Measurements from ENCODE around the gene ZNF780A.

DNA sequence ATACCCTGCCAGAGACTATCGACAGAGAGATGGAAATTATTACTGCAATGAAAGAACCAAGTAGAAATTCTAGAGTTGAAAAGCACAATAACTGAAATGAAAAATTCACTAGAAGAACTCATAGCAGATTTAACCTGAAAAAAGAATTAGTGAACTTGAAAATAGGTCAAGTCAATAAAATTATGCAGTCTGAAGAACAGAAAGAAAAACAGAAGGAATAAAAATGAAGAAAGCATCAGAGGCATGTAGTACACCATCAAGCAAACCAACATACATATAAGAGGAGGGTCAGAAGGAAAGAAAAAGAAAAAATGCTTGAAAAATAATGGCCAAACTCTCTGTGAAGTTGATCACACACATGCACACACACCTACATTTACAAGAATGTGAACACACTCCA lies 31.1 kb downstream of the ZNF780A start:
- TF ChIP-seq, protein P1, sequence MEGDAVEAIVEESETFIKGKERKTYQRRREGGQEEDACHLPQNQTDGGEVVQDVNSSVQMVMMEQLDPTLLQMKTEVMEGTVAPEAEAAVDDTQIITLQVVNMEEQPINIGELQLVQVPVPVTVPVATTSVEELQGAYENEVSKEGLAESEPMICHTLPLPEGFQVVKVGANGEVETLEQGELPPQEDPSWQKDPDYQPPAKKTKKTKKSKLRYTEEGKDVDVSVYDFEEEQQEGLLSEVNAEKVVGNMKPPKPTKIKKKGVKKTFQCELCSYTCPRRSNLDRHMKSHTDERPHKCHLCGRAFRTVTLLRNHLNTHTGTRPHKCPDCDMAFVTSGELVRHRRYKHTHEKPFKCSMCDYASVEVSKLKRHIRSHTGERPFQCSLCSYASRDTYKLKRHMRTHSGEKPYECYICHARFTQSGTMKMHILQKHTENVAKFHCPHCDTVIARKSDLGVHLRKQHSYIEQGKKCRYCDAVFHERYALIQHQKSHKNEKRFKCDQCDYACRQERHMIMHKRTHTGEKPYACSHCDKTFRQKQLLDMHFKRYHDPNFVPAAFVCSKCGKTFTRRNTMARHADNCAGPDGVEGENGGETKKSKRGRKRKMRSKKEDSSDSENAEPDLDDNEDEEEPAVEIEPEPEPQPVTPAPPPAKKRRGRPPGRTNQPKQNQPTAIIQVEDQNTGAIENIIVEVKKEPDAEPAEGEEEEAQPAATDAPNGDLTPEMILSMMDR (IDR thresholded peaks at IDR 0.05): no peak
- TF ChIP-seq FOSB (CRISPR knock-in tag; IDR thresholded peaks at IDR 0.05) (no peak), JUN (IDR thresholded peaks at IDR 0.05) (no peak), NR3C1 (IDR thresholded peaks at IDR 0.05) (no peak), POLR2A (IDR thresholded peaks at IDR 0.05; ENCODE audit: low read length) (no peak), CEBPB (IDR thresholded peaks at IDR 0.05) (no peak), PHF8 (IDR thresholded peaks at IDR 0.05; ENCODE audit: borderline replicate concordance, low read depth) (no peak)

Data from A549 (cell line).